ENCODE results near the gene ATP8A2. TPM values are rescaled to one million over a fixed set of nuclear protein-coding genes. Genes with fewer than 3 reads are reported as not detected.

Gene ATP8A2
- polyA plus RNA-seq, 1 donor from 2014 or later, result 11.9 TPM

DNA sequence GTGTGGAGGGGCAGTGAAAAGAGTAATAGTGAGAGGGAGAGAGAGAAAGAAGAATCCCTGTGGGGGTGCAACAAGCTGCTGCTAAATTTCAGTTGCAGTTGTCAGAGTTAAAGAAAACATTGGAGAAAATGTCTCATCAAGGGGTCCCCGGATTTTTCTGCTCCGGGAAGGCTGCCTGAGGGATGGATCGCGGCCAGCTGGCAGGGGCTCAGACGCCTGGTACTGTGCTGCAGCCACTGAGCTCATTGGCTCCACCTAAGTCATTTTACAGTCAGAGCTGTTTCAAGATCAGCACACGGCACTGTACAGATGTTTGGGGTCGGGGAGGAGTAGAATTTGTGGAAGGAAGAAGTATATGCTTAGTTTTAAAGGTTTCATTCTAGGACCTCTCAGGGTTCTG, 573.8 kb downstream of the ATP8A2 start:
- Histone ChIP-seq H3K4me3 (ENCODE audit: low read length) (no peak overlapping the region), H3K4me2 (ENCODE audit: low read length) (no peak overlapping the region), H2AFZ (ENCODE audit: low read depth, low read length) (no peak overlapping the region)

DNA sequence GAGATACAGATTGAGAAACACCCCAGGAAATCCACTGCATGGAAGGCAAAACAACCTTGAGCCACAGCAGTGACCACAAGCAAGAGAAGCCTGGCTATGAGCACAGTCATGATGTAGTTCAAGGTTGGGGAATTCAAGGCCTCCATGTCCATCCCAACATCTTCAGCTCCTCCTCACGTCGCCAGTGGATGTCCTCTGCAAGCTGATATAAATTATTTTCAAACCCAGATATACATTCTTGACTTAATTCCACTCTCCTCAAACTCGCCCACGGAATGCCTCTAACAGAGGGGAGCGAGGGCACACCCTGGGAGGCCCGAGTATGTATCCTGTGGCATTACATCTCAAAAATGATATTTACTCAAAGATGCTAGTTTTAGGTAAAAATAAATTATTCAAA, 574.5 kb downstream of the ATP8A2 start:
- no peaks in the 10 kb centered on the region for H3F3A ChIP-seq (ENCODE audit: insufficient read depth, low read length, poor library complexity, severe bottlenecking)
- no peak overlapping the region for H3K4me2 ChIP-seq (ENCODE audit: low read length)
- no peak overlapping the region for H3K9ac ChIP-seq (ENCODE audit: low read length)
- no peaks in the 10 kb centered on the region for H3K36me3 ChIP-seq (ENCODE audit: insufficient read depth, low read length)
- H3K27ac ChIP-seq (ENCODE audit: low read length), result no peak overlapping the region
- H3K27me3 ChIP-seq (ENCODE audit: insufficient read depth, low read depth, low read length), result no peaks in the 10 kb centered on the region
- H3K9me3 ChIP-seq (ENCODE audit: low read length), result no peaks in the 10 kb centered on the region
- H4K20me1 ChIP-seq (ENCODE audit: insufficient read depth), result no peaks in the 10 kb centered on the region
- no peak overlapping the region for H3K4me3 ChIP-seq (ENCODE audit: low read length)
- H3K79me2 ChIP-seq (replicated peaks; ENCODE audit: insufficient read depth, low read length), result no peaks in the 10 kb centered on the region
- H3K9me2 ChIP-seq (ENCODE audit: insufficient read depth, low read length), result no peaks in the 10 kb centered on the region
- H2AFZ ChIP-seq (ENCODE audit: low read depth, low read length), result no peak overlapping the region
- TF ChIP-seq, protein P1, sequence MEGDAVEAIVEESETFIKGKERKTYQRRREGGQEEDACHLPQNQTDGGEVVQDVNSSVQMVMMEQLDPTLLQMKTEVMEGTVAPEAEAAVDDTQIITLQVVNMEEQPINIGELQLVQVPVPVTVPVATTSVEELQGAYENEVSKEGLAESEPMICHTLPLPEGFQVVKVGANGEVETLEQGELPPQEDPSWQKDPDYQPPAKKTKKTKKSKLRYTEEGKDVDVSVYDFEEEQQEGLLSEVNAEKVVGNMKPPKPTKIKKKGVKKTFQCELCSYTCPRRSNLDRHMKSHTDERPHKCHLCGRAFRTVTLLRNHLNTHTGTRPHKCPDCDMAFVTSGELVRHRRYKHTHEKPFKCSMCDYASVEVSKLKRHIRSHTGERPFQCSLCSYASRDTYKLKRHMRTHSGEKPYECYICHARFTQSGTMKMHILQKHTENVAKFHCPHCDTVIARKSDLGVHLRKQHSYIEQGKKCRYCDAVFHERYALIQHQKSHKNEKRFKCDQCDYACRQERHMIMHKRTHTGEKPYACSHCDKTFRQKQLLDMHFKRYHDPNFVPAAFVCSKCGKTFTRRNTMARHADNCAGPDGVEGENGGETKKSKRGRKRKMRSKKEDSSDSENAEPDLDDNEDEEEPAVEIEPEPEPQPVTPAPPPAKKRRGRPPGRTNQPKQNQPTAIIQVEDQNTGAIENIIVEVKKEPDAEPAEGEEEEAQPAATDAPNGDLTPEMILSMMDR (IDR thresholded peaks at IDR 0.05; ENCODE audit: poor library complexity, severe bottlenecking), result no peak

More for the DNA sequence above, 573.8 kb downstream of the ATP8A2 start:
- Histone ChIP-seq H3K9me3 (ENCODE audit: low read length) (no peaks in the 10 kb centered on the region), H3F3A (ENCODE audit: insufficient read depth, low read length, poor library complexity, severe bottlenecking) (no peaks in the 10 kb centered on the region), H3K9me2 (ENCODE audit: insufficient read depth, low read length) (no peaks in the 10 kb centered on the region), H3K27ac (ENCODE audit: low read length) (no peak overlapping the region), H3K36me3 (ENCODE audit: insufficient read depth, low read length) (no peaks in the 10 kb centered on the region), H3K27me3 (ENCODE audit: insufficient read depth, low read depth, low read length) (no peaks in the 10 kb centered on the region), H3K9ac (ENCODE audit: low read length) (no peak overlapping the region), H3K79me2 (replicated peaks; ENCODE audit: insufficient read depth, low read length) (no peaks in the 10 kb centered on the region), H4K20me1 (ENCODE audit: insufficient read depth) (no peaks in the 10 kb centered on the region)
- TF ChIP-seq MXI1 (conservative IDR thresholded peaks at IDR 0.05; ENCODE audit: poor library complexity, severe bottlenecking) (no peak), RAD21 (conservative IDR thresholded peaks at IDR 0.05) (no peak), EZH2 (IDR thresholded peaks at IDR 0.05; ENCODE audit: borderline replicate concordance, insufficient read depth, low read length, poor library complexity, severe bottlenecking) (no peak), EP300 (conservative IDR thresholded peaks at IDR 0.05; ENCODE audit: poor library complexity, severe bottlenecking) (no peak), TAF1 (IDR thresholded peaks at IDR 0.05; ENCODE audit: low read depth) (no peak), POLR2AphosphoS5 (IDR thresholded peaks at IDR 0.05) (no peak), SMC3 (conservative IDR thresholded peaks at IDR 0.05; ENCODE audit: poor library complexity) (no peak)
- TF ChIP-seq, protein P2, sequence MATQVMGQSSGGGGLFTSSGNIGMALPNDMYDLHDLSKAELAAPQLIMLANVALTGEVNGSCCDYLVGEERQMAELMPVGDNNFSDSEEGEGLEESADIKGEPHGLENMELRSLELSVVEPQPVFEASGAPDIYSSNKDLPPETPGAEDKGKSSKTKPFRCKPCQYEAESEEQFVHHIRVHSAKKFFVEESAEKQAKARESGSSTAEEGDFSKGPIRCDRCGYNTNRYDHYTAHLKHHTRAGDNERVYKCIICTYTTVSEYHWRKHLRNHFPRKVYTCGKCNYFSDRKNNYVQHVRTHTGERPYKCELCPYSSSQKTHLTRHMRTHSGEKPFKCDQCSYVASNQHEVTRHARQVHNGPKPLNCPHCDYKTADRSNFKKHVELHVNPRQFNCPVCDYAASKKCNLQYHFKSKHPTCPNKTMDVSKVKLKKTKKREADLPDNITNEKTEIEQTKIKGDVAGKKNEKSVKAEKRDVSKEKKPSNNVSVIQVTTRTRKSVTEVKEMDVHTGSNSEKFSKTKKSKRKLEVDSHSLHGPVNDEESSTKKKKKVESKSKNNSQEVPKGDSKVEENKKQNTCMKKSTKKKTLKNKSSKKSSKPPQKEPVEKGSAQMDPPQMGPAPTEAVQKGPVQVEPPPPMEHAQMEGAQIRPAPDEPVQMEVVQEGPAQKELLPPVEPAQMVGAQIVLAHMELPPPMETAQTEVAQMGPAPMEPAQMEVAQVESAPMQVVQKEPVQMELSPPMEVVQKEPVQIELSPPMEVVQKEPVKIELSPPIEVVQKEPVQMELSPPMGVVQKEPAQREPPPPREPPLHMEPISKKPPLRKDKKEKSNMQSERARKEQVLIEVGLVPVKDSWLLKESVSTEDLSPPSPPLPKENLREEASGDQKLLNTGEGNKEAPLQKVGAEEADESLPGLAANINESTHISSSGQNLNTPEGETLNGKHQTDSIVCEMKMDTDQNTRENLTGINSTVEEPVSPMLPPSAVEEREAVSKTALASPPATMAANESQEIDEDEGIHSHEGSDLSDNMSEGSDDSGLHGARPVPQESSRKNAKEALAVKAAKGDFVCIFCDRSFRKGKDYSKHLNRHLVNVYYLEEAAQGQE (IDR thresholded peaks at IDR 0.05; ENCODE audit: borderline replicate concordance), result no peak
- TF ChIP-seq, protein P1 (IDR thresholded peaks at IDR 0.05; ENCODE audit: poor library complexity, severe bottlenecking), result no peak
